IMR-90 (cell line): ENCODE data around the gene MTERF1. TPM values are rescaled to one million over a fixed set of nuclear protein-coding genes. Genes with fewer than 3 reads are reported as not detected.

Experiments
- ATAC-seq: fragments of 200-7000 bp; cut with Tn5 transposase; 2 replicates; pipeline ENCODE4 v1.9.1; 2020; ENCODE audit warnings: low read depth, mild to moderate bottlenecking, moderate library complexity
- BruUV-seq: library from RNA; stranded (reverse); fragments of 400-500 nt; replicated peaks from 2 replicates; lab custom pipeline; 2021; lab: Mats Ljungman, UMichigan
- CTCF ChIA-PET: fragments of 300-600 bp; formaldehyde crosslinking; extraction: SDS; loops from one replicate; lab custom pipeline; 2021; ENCODE audit warnings: antibody characterized with exemption; lab: Yijun Ruan, JAX
- POLR2A ChIA-PET: fragments of 300-600 bp; sonication (Branson Sonifier 250); formaldehyde crosslinking; loops from one replicate; lab custom pipeline; 2022; ENCODE audit warnings: antibody characterized with exemption; ENCODE audit not compliant: unreplicated experiment; lab: Charles Lee
- DNase-seq: peaks from one replicate; pipeline ENCODE4 v3.0.0; 2013
- H2AFZ ChIP-seq: replicated peaks from 2 replicates; pipeline ENCODE3; 2013; ENCODE audit warnings: low read length, mild to moderate bottlenecking; ENCODE audit not compliant: poor library complexity
- H2AK5ac ChIP-seq: 2 replicates; pipeline ENCODE4 v1.6.1; 2013; ENCODE audit warnings: low read depth, low read length, inconsistent platforms
- H2AK9ac ChIP-seq: replicated peaks from 2 replicates; pipeline ENCODE3; 2013; ENCODE audit warnings: mild to moderate bottlenecking, low read depth, low read length, moderate library complexity; ENCODE audit not compliant: poor library complexity
- H2BK120ac ChIP-seq: 2 replicates; pipeline ENCODE4 v1.6.1; 2013; ENCODE audit warnings: low read depth, low read length, inconsistent platforms
- H2BK15ac ChIP-seq: 3 replicates; pipeline ENCODE4 v1.6.1; 2013; ENCODE audit warnings: low read depth, low read length, inconsistent platforms
- H2BK20ac ChIP-seq: 2 replicates; pipeline ENCODE4 v1.6.1; 2013; ENCODE audit warnings: low read depth, mild to moderate bottlenecking, inconsistent platforms, low read length, moderate library complexity
- H2BK5ac ChIP-seq: 2 replicates; pipeline ENCODE4 v1.6.1; 2013; ENCODE audit warnings: mild to moderate bottlenecking, low read depth, low read length, inconsistent platforms; ENCODE audit not compliant: poor library complexity, severe bottlenecking
- H3K14ac ChIP-seq: replicated peaks from 2 replicates; pipeline ENCODE4 v1.6.1; 2013; ENCODE audit warnings: low read depth, low read length, inconsistent platforms
- H3K18ac ChIP-seq: 2 replicates; pipeline ENCODE4 v1.6.1; 2013; ENCODE audit warnings: low read depth, low read length, control low read depth
- H3K23ac ChIP-seq: 2 replicates; pipeline ENCODE4 v1.6.1; 2013; ENCODE audit warnings: low read depth, low read length, inconsistent platforms
- H3K27ac ChIP-seq: 2 replicates; pipeline ENCODE4 v1.5.1; 2013; ENCODE audit warnings: mild to moderate bottlenecking, control low read depth, low read length; ENCODE audit not compliant: insufficient read depth
- H3K27me3 ChIP-seq: 2 replicates; pipeline ENCODE4 v1.6.1; 2013; ENCODE audit warnings: low read length; ENCODE audit not compliant: control insufficient read depth, insufficient read depth
- H3K36me3 ChIP-seq: 2 replicates; pipeline ENCODE4 v1.6.1; 2013; ENCODE audit warnings: low read length, mixed read lengths; ENCODE audit not compliant: control insufficient read depth, insufficient read depth
- H3K4ac ChIP-seq: 2 replicates; pipeline ENCODE4 v1.6.1; 2013; ENCODE audit warnings: low read depth, low read length, inconsistent platforms
- H3K4me1 ChIP-seq: 2 replicates; pipeline ENCODE4 v1.6.1; 2013; ENCODE audit warnings: low read length, mixed read lengths; ENCODE audit not compliant: control insufficient read depth, insufficient read depth
- H3K4me2 ChIP-seq: 2 replicates; pipeline ENCODE4 v1.6.1; 2013; ENCODE audit warnings: low read depth, mild to moderate bottlenecking, control low read depth, low read length, moderate library complexity
- H3K4me3 ChIP-seq: 2 replicates; pipeline ENCODE4 v1.5.1; 2013; ENCODE audit warnings: low read depth, mild to moderate bottlenecking, control low read depth, low read length, moderate library complexity; ENCODE audit not compliant: insufficient read depth
- H3K56ac ChIP-seq: 2 replicates; pipeline ENCODE4 v1.6.1; 2013; ENCODE audit warnings: low read length, inconsistent platforms; ENCODE audit not compliant: insufficient read depth; ENCODE audit errors: extremely low read depth
- H3K79me1 ChIP-seq, 2 experiments: 2 replicates each; pipeline ENCODE4 v1.6.1; 2013; ENCODE audit warnings: low read length in 2 of 2, inconsistent platforms in 1 of 2, low read depth in 1 of 2
- H3K9ac ChIP-seq: 2 replicates; pipeline ENCODE4 v1.6.1; 2013; ENCODE audit warnings: low read depth, low read length, control low read depth
- H3K9me1 ChIP-seq: 2 replicates; pipeline ENCODE4 v1.6.1; 2013; ENCODE audit warnings: low read length, inconsistent platforms; ENCODE audit not compliant: insufficient read depth
- H3K9me3 ChIP-seq: 2 replicates; pipeline ENCODE4 v1.6.1; 2013; ENCODE audit warnings: low read length; ENCODE audit not compliant: control insufficient read depth, insufficient read depth
- H4K20me1 ChIP-seq: 2 replicates; pipeline ENCODE4 v1.6.1; 2013; ENCODE audit warnings: low read length, inconsistent platforms; ENCODE audit not compliant: insufficient read depth
- H4K5ac ChIP-seq: 2 replicates; pipeline ENCODE4 v1.6.1; 2013; ENCODE audit warnings: mild to moderate bottlenecking, low read depth, low read length, control low read depth
- H4K8ac ChIP-seq, 2 experiments: 2 replicates each; pipeline ENCODE4 v1.6.1; 2013; ENCODE audit warnings: low read depth in 2 of 2, low read length in 2 of 2, control low read depth in 1 of 2, inconsistent platforms in 1 of 2
- H4K91ac ChIP-seq: 2 replicates; pipeline ENCODE4 v1.6.1; 2013; ENCODE audit warnings: low read depth, low read length, inconsistent platforms; ENCODE audit not compliant: insufficient read depth
- BHLHE40 ChIP-seq: fragments of 150-350 bp; IDR thresholded peaks from 2 replicates; pipeline ENCODE4 v1.6.1; 2016; ENCODE audit warnings: mild to moderate bottlenecking, low read depth, low read length
- CHD1 ChIP-seq: IDR thresholded peaks from 2 replicates; pipeline ENCODE4 v1.6.1; 2012; ENCODE audit warnings: low read depth, low read length, improper control_type of control experiment
- FOS ChIP-seq: fragments of 150-350 bp; IDR thresholded peaks from 2 replicates; pipeline ENCODE4 v1.6.1; 2016; ENCODE audit warnings: low read depth, low read length
- MAZ ChIP-seq: IDR thresholded peaks from 2 replicates; pipeline ENCODE4 v1.6.1; 2012; ENCODE audit warnings: low read depth, mild to moderate bottlenecking, low read length, improper control_type of control experiment, moderate library complexity, borderline replicate concordance
- MXI1 ChIP-seq: IDR thresholded peaks from 2 replicates; pipeline ENCODE4 v1.6.1; 2012; ENCODE audit warnings: low read depth, mild to moderate bottlenecking, low read length, moderate library complexity, borderline replicate concordance
- NFE2L2 ChIP-seq: fragments of 150-350 bp; IDR thresholded peaks from 2 replicates; pipeline ENCODE4 v1.6.1; 2016; ENCODE audit warnings: low read depth, mild to moderate bottlenecking, low read length
- RAD21 ChIP-seq: IDR thresholded peaks from 2 replicates; pipeline ENCODE4 v1.6.1; 2012; ENCODE audit warnings: low read length, improper control_type of control experiment
- RCOR1 ChIP-seq: IDR thresholded peaks from 2 replicates; pipeline ENCODE4 v1.6.1; 2012; ENCODE audit warnings: mild to moderate bottlenecking, low read length, improper control_type of control experiment; ENCODE audit not compliant: insufficient replicate concordance
- RFX5 ChIP-seq: IDR thresholded peaks from 2 replicates; pipeline ENCODE4 v1.8.0; 2012; ENCODE audit warnings: low read depth, mild to moderate bottlenecking, low read length, moderate library complexity
- SMC3 ChIP-seq: fragments of 150-350 bp; IDR thresholded peaks from 2 replicates; pipeline ENCODE4 v1.6.1; 2016; ENCODE audit warnings: low read depth, mild to moderate bottlenecking, antibody characterized with exemption, low read length, moderate library complexity
- WGBS, 2 experiments: methylation state at CpG; one replicate each; pipeline versions ENCODE4 v1.1.5 to v1.1.7; 2013; ENCODE audit warnings: missing lambda C conversion rate in 2 of 2; ENCODE audit not compliant: insufficient read length in 1 of 2; ENCODE audit errors: extremely low coverage in 2 of 2; 5-methylcytosine and 5-hydroxymethylcytosine counted together
- dilution Hi-C: fragments of 300-500 bp; cut with HindIII; formaldehyde crosslinking; loops from one replicate; pipeline ENCODE4 v1.14.3; 2018; ENCODE audit warnings: low sequenced_read_pairs; ENCODE audit not compliant: unreplicated experiment
- in situ Hi-C: fragments of 300-500 bp; cut with MboI; formaldehyde crosslinking; loops from 3 replicates; pipeline ENCODE4 v1.14.3; 2019; ENCODE audit warnings: low sequenced_read_pairs, inconsistent platforms, mixed read lengths
- intact Hi-C: fragments of 100-400 bp; cut with micrococcal nuclease; formaldehyde crosslinking; loops from 2 replicates; pipeline ENCODE4 v1.10.0; 2022
- polyA plus RNA-seq, 3 experiments: library from polyadenylated mRNA; depleted of rRNA; stranded (reverse); fragments of >200 nt; gene quantifications; 2 replicates each; pipeline ENCODE4 v1.2.3, GENCODE V29; 2012; ENCODE audit warnings: low replicate concordance in 1 of 3
- total RNA-seq: library from RNA; depleted of rRNA; stranded (reverse); fragments of >200 nt; gene quantifications from 2 replicates; pipeline ENCODE4 v1.2.3, GENCODE V29; 2012
- TF ChIP-seq, protein P1 (sequence below): conservative IDR thresholded peaks from 2 replicates; pipeline ENCODE4 v1.5.1; 2012; ENCODE audit warnings: mild to moderate bottlenecking, low read depth, low read length, improper control_type of control experiment
- TF ChIP-seq, protein P2 (sequence below): fragments of 150-350 bp; IDR thresholded peaks from 2 replicates; pipeline ENCODE4 v1.6.1; 2016; ENCODE audit warnings: low read depth, mild to moderate bottlenecking, low read length, moderate library complexity, borderline replicate concordance
- TF ChIP-seq, protein P3 (sequence below): fragments of 150-350 bp; IDR thresholded peaks from 2 replicates; pipeline ENCODE4 v1.6.1; 2017; ENCODE audit warnings: mild to moderate bottlenecking, antibody characterized with exemption, low read length, low read depth

The MTERF1 gene
- total and polyA plus RNA-seq, 2 of the 4 experiments (the other 2 are of a cell fraction): 7.0 to 7.3 TPM

DNA sequence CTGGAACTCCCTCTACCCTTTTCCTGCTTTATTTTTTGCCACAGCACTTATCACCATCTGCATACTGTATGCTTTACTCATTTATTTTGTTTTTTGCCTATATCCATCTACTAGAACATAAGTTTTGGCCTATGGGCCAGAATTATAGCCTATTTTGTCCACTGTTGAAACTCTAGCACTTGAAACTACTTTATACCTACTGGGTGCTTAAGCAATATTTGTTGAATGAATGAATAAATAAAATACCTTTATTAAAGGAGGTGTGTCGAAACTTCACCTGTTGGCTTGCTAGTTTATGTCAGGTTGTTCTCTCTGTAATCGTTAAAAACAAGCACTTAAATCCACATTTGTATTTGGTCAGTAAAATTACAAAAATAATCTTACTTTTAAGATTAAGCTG lies 53.3 kb downstream of the MTERF1 start:
- ChIA-PET POLR2A (no interaction called here), CTCF (no interaction called here)
- Histone ChIP-seq H4K5ac (no peak overlapping the region), H3K36me3 (0 out of 2 replicates have a peak, but pooled peaks cover 1% of the 10 kb centered on the region), H2AFZ (no peak overlapping the region), H2AK9ac (no peak overlapping the region), H3K27ac (no peak overlapping the region), H4K8ac (no peak overlapping the region), H3K9me1 (no peaks in the 10 kb centered on the region), H3K14ac (no peak overlapping the region), H3K79me1 (no peaks in the 10 kb centered on the region), H2BK15ac (no peak overlapping the region), H4K20me1 (no peaks in the 10 kb centered on the region), H3K9ac (no peak overlapping the region), H2AK5ac (no peak overlapping the region), H4K91ac (no peak overlapping the region), H3K23ac (no peak overlapping the region), H2BK20ac (no peak overlapping the region), H3K4me2 (no peak overlapping the region), H3K18ac (no peak overlapping the region), H3K9me3 (no peaks in the 10 kb centered on the region), H3K56ac (no peak overlapping the region), H3K4me3 (no peak overlapping the region), H2BK5ac (no peak overlapping the region), H3K4ac (no peak overlapping the region), H3K4me1 (no peaks in the 10 kb centered on the region), H2BK120ac (no peak overlapping the region), H3K27me3 (no peaks in the 10 kb centered on the region)
- ATAC-seq (no peak), DNase-seq (no peak)
- BruUV-seq: no TSS peak
- TF ChIP-seq FOS: no peak
- TF ChIP-seq MAZ: no peak
- TF ChIP-seq, protein P1, sequence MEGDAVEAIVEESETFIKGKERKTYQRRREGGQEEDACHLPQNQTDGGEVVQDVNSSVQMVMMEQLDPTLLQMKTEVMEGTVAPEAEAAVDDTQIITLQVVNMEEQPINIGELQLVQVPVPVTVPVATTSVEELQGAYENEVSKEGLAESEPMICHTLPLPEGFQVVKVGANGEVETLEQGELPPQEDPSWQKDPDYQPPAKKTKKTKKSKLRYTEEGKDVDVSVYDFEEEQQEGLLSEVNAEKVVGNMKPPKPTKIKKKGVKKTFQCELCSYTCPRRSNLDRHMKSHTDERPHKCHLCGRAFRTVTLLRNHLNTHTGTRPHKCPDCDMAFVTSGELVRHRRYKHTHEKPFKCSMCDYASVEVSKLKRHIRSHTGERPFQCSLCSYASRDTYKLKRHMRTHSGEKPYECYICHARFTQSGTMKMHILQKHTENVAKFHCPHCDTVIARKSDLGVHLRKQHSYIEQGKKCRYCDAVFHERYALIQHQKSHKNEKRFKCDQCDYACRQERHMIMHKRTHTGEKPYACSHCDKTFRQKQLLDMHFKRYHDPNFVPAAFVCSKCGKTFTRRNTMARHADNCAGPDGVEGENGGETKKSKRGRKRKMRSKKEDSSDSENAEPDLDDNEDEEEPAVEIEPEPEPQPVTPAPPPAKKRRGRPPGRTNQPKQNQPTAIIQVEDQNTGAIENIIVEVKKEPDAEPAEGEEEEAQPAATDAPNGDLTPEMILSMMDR: no peak
- no peak for TF ChIP-seq MXI1
- TF ChIP-seq SMC3: no peak
- TF ChIP-seq, protein P2, sequence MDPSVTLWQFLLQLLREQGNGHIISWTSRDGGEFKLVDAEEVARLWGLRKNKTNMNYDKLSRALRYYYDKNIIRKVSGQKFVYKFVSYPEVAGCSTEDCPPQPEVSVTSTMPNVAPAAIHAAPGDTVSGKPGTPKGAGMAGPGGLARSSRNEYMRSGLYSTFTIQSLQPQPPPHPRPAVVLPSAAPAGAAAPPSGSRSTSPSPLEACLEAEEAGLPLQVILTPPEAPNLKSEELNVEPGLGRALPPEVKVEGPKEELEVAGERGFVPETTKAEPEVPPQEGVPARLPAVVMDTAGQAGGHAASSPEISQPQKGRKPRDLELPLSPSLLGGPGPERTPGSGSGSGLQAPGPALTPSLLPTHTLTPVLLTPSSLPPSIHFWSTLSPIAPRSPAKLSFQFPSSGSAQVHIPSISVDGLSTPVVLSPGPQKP: no peak
- no peak for TF ChIP-seq RFX5
- TF ChIP-seq, protein P3, sequence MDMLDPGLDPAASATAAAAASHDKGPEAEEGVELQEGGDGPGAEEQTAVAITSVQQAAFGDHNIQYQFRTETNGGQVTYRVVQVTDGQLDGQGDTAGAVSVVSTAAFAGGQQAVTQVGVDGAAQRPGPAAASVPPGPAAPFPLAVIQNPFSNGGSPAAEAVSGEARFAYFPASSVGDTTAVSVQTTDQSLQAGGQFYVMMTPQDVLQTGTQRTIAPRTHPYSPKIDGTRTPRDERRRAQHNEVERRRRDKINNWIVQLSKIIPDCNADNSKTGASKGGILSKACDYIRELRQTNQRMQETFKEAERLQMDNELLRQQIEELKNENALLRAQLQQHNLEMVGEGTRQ: no peak
- TF ChIP-seq NFE2L2: no peak
- TF ChIP-seq RAD21: no peak
- no peak for TF ChIP-seq RCOR1
- TF ChIP-seq CHD1: no peak
- no peak for TF ChIP-seq BHLHE40
- dilution Hi-C loops (no loop called here), intact Hi-C loops (no loop called here), in situ Hi-C loops (no loop called here)
- no CpG with 5 or more reads among the region's 2 CpGs for WGBS, 2 experiments
